ENCODE data around the gene ITPR2.

DNA sequence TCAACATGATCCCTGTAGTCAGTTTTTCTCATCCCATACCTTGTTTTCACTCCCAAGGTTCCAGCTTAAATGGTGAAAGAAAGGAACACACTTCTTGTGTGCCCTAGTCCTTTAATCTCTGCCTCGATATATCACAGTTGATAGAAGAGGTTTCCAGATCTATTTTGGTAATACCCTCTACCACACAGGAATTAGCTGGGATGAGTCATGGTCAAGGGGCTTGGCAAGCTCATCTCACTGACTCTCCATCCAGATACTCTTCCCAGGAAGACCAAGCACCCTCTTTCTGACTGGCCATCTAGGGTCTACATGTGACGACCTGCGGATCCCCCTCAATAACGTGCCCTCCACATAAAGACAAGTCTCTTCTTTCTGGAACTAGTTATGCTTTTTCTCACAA, 277.9 kb downstream of the ITPR2 start:
- TF ChIP-seq, protein P1, sequence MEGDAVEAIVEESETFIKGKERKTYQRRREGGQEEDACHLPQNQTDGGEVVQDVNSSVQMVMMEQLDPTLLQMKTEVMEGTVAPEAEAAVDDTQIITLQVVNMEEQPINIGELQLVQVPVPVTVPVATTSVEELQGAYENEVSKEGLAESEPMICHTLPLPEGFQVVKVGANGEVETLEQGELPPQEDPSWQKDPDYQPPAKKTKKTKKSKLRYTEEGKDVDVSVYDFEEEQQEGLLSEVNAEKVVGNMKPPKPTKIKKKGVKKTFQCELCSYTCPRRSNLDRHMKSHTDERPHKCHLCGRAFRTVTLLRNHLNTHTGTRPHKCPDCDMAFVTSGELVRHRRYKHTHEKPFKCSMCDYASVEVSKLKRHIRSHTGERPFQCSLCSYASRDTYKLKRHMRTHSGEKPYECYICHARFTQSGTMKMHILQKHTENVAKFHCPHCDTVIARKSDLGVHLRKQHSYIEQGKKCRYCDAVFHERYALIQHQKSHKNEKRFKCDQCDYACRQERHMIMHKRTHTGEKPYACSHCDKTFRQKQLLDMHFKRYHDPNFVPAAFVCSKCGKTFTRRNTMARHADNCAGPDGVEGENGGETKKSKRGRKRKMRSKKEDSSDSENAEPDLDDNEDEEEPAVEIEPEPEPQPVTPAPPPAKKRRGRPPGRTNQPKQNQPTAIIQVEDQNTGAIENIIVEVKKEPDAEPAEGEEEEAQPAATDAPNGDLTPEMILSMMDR (IDR thresholded peaks at IDR 0.05; ENCODE audit: low read depth, low read length) = no peak
- TF ChIP-seq EZH2phosphoT487 (IDR thresholded peaks at IDR 0.05; ENCODE audit: low read depth) = no peak

Data from OCI-LY3 (cell line).